Neural progenitor cell (in vitro differentiated cells): Measurements from ENCODE around the gene POFUT2.

ENCODE experiments used
- EZH2 ChIP-seq: fragments of 200-600 bp; sonication (generic); IDR thresholded peaks from 2 replicates; pipeline ENCODE4 v1.6.1; 2017; ENCODE audit warnings: antibody characterized with exemption, mild to moderate bottlenecking, moderate library complexity
- EZH2phosphoT487 ChIP-seq: fragments of 200-600 bp; sonication (generic); IDR thresholded peaks from 2 replicates; pipeline ENCODE4 v1.6.1; 2017; ENCODE audit warnings: antibody characterized with exemption
- TF ChIP-seq, protein P1 (sequence below): fragments of 200-600 bp; sonication (generic); IDR thresholded peaks from 2 replicates; pipeline ENCODE4 v1.5.1; 2017; ENCODE audit warnings: antibody characterized with exemption, mild to moderate bottlenecking

- TF ChIP-seq, protein P1, sequence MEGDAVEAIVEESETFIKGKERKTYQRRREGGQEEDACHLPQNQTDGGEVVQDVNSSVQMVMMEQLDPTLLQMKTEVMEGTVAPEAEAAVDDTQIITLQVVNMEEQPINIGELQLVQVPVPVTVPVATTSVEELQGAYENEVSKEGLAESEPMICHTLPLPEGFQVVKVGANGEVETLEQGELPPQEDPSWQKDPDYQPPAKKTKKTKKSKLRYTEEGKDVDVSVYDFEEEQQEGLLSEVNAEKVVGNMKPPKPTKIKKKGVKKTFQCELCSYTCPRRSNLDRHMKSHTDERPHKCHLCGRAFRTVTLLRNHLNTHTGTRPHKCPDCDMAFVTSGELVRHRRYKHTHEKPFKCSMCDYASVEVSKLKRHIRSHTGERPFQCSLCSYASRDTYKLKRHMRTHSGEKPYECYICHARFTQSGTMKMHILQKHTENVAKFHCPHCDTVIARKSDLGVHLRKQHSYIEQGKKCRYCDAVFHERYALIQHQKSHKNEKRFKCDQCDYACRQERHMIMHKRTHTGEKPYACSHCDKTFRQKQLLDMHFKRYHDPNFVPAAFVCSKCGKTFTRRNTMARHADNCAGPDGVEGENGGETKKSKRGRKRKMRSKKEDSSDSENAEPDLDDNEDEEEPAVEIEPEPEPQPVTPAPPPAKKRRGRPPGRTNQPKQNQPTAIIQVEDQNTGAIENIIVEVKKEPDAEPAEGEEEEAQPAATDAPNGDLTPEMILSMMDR: no peak
- TF ChIP-seq EZH2phosphoT487 (no peak), EZH2 (no peak)
Measured at GRCh38 chr21:45236481-45236880, 51.2 kb downstream of the POFUT2 start.
